Activated CD8-positive, alpha-beta T cell treated with anti-CD3 and anti-CD28 coated beads, Interleukin-2, amount 10 ng/mL, durations not matched to agents 7 days and 5 days (primary cell): ENCODE measurements around the gene MTCH1. TPM values are rescaled to one million over a fixed set of nuclear protein-coding genes. Genes with fewer than 3 reads are reported as not detected.
A peak's percentile ranks its signal among the peaks of the same experiment; 100 is the strongest.

ENCODE experiments used
- ATAC-seq: fragments of 150-1000 bp; cut with Tn5 transposase; one replicate; pipeline ENCODE4 v1.10.0; 2021; ENCODE audit warnings: moderate library complexity
- CTCF ChIA-PET: fragments of 350-600 bp; sonication (Branson Sonifier 250); formaldehyde crosslinking; loops from one replicate; lab custom pipeline; 2021; ENCODE audit warnings: antibody characterized with exemption; lab: Charles Lee
- POLR2A ChIA-PET: fragments of 350-600 bp; sonication (Branson Sonifier 250); formaldehyde crosslinking; loops from one replicate; lab custom pipeline; 2021; ENCODE audit warnings: antibody characterized with exemption; lab: Charles Lee
- DNase-seq: peaks from one replicate; pipeline ENCODE4 v3.0.0-alpha.2; 2020
- H3K27ac Mint-ChIP-seq: one replicate; pipeline ENCODE4 v1.8.0; 2021; ENCODE audit warnings: mild to moderate bottlenecking, mixed read lengths
- H3K27me3 Mint-ChIP-seq: one replicate; pipeline ENCODE4 v1.8.0; 2021; ENCODE audit warnings: low read depth, mixed read lengths
- H3K36me3 Mint-ChIP-seq: one replicate; pipeline ENCODE4 v1.8.0; 2021; ENCODE audit warnings: low read depth, mixed read lengths
- H3K4me1 Mint-ChIP-seq: one replicate; pipeline ENCODE4 v1.8.0; 2021; ENCODE audit warnings: low read depth, mixed read lengths
- H3K4me3 Mint-ChIP-seq: one replicate; pipeline ENCODE4 v1.8.0; 2021; ENCODE audit warnings: mild to moderate bottlenecking, mixed read lengths
- H3K9me3 Mint-ChIP-seq: one replicate; pipeline ENCODE4 v1.8.0; 2022; ENCODE audit warnings: mixed read lengths; ENCODE audit not compliant: insufficient read depth
- total RNA-seq, 2 experiments: library from RNA; stranded (reverse); gene quantifications; one replicate each; pipeline ENCODE4 v1.2.3, GENCODE V29; 2021

The MTCH1 gene
- total RNA-seq, 2 experiments from 2014 or later: 117 to 122 TPM

DNA sequence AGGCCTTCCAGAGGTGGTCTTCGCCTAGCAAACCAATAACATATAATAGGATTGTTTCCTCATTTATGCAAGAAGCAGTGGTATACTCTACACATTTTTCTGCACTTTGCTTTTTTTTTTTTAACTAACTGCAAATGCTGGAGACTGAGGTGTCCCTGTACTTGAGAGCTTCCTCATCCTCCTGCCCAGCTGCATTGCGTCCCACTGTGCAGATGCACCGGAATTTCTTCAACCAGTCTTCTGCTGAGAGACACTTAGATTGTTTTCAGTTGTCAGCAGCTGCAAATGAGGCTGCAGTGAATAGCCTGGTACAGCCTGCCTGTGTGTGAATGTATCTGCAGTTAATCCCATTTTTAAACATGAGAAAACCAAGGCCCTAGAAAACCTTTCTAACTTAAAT is 31.0 kb upstream of the MTCH1 start:
- no peak for ATAC-seq
- peaks cover 3% of the 10 kb centered on the region for H3K36me3 Mint-ChIP-seq

DNA sequence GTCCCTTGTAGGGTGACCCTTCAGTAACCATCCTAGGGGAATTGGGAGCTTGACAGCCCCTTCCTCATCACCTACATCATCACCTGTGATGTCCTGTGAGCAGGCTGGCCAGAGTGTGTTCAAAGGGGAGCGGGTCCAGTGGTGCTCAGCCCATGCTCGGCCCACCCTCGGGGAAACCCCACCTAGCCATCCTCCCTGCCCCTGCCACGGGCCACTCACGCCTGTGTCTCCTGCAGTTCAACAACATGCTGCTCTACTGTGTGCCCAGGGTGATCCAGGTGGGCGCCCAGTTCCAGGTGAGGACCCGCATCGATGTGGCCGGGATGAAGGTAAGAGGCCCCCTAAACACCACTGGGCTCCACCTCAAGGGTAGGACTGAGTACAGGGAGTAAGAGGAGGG is 29.5 kb upstream of the MTCH1 start:
- H3K27me3 Mint-ChIP-seq: no peaks in the 10 kb centered on the region
- DNase-seq (no peak), ATAC-seq (no peak)
- POLR2A ChIA-PET: no interaction called here
- CTCF ChIA-PET: interaction anchor here (0.8 to 20.0 kb wide), 6 partner anchors 29 to 247 kb away, joined by 3 to 584 read pairs (median 4); partner anchors contain the start of genes C6orf89, MTCH1 and PIM1
- H3K27ac Mint-ChIP-seq: peak overlapping the region; percentile 25
- H3K9me3 Mint-ChIP-seq: no peaks in the 10 kb centered on the region
- no peak overlapping the region for H3K4me3 Mint-ChIP-seq
- H3K36me3 Mint-ChIP-seq: peaks cover 1% of the 10 kb centered on the region
- H3K4me1 Mint-ChIP-seq: peaks cover 31% of the 10 kb centered on the region

More for the DNA sequence above, 31.0 kb upstream of the MTCH1 start:
- Mint-ChIP-seq H3K9me3 (no peaks in the 10 kb centered on the region), H3K27ac (no peak overlapping the region), H3K27me3 (no peaks in the 10 kb centered on the region), H3K4me1 (peaks cover 42% of the 10 kb centered on the region), H3K4me3 (no peak overlapping the region)
- ChIA-PET CTCF (interaction anchor here (0.7 to 20.0 kb wide), 31 partner anchors 11 to 1494 kb away, joined by 3 to 769 read pairs (median 26); partner anchors contain the start of genes C6orf89, FGD2, MTCH1 and PI16), POLR2A (interaction anchor here (1.3 to 2.4 kb wide), 7 partner anchors 31 to 196 kb away, joined by 4 to 27 read pairs (median 8); partner anchors contain the start of genes C6orf89 and MTCH1)
- no peak for DNase-seq

DNA sequence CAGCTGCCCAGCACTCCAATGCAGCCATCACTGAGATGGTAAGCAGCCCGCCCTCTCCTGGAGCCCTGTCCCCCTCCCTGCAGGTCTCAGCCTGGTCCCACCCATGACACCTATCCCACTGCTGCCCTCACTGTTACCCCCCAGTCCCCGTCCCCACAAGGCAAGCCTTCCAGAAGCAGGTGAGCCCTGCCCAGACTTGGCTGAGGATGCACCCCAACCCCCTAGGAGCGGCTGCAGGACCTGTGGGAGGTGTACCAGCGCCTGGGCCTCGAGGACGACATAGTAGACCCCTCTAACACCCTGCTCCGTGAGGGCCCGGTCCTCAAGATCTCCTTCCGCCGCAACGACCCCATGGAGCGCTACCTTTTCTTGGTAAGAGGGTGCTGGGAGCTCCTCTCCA is 28.7 kb upstream of the MTCH1 start:
- ATAC-seq: no peak
- H3K9me3 Mint-ChIP-seq: no peaks in the 10 kb centered on the region
- H3K36me3 Mint-ChIP-seq: peaks cover 2% of the 10 kb centered on the region
- DNase-seq: no peak
- no peak overlapping the region for H3K27ac Mint-ChIP-seq
- H3K4me3 Mint-ChIP-seq: no peak overlapping the region
- H3K4me1 Mint-ChIP-seq: peaks cover 26% of the 10 kb centered on the region
- POLR2A ChIA-PET: interaction anchor here (0.6 kb wide), 1 partner anchor 29 kb away, joined by 3 read pairs; the partner anchor contains the start of gene MTCH1
- no peaks in the 10 kb centered on the region for H3K27me3 Mint-ChIP-seq
- CTCF ChIA-PET: no interaction called here

DNA sequence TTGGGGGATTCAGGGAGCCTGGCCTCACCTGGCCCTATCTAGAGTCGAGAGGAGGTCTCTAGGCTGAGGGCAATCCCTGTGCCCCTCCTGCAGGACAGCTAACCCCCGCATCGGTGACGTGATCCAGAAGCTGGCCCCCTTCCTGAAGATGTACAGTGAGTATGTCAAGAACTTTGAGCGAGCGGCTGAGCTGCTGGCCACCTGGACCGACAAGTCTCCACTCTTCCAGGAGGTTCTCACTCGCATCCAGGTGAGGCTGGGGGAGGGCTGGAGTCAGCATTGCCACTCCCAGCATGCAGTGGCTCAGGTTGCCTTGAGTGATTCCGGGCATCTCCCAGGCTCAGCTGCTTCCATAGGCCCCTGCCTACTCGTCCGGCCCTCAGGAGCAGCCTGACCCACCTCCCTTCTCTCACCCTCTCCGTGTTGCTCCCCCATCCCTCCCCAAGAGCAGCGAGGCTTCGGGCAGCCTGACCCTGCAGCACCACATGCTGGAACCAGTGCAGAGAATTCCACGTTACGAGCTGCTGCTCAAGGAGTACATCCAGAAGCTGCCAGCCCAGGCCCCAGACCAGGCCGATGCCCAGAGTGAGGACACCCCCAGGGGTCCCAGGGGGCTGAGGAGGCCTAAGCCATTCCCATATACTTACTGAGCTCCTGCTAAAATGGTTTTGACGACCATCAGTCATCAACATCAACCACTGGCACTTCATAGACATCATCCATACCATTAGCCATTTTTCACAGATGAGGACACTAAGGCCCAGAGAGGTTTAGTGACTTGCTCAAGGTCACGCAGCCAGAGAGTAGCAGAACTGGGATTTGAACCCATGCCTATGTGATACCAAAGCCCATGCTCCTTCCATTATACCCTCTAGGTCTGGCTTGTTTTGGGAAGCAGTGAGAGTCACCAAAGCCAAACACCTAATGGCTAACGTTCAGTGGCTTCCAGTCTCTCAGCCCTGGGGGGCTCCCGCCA is 27.8 kb upstream of the MTCH1 start:
- ChIA-PET CTCF (interaction anchor here (1.4 kb wide), 2 partner anchors 12 to 197 kb away, joined by 3 read pairs; no protein-coding TSS in a partner anchor), POLR2A (no interaction called here)

DNA sequence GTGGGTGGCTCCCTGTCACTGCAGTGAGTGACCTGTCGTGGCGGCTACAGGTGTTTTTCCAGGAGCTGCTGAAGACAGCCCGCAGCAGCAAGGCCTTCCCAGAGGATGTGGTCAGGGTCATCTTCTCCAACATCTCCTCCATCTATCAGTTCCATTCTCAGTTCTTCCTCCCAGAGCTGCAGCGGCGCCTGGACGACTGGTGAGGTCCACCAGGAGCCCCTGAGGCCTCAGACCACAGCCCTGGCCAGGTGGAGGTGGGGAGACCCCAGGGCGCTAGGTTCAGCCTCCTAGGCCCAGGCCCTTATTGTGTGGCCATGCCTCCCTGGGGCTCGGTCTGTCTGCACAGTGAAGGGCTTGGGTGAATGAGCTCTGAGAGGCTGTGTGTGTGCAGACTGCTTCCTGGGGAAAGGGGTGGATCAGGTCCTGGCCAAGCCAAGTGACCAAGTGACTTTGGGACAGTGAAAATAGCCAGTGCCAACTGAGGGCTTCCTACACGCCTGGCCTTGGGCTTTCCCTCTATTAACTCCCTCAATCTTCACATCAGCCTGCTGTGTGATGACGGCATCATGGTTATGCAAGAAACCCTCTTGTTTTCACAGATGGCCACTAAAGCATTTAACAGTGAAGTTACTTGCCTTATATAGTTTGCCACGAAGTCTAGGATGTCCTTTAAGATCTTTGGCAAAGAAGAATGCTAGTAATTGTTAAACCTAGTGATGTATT is 25.8 kb upstream of the MTCH1 start:
- Mint-ChIP-seq H3K27me3 (no peaks in the 10 kb centered on the region), H3K4me3 (no peak overlapping the region), H3K36me3 (peaks cover 4% of the 10 kb centered on the region), H3K4me1 (peaks cover 19% of the 10 kb centered on the region), H3K9me3 (no peaks in the 10 kb centered on the region), H3K27ac (no peak overlapping the region)
- ChIA-PET POLR2A (no interaction called here), CTCF (interaction anchor here (1.3 to 1.4 kb wide), 3 partner anchors 10 to 199 kb away, joined by 3 read pairs; no protein-coding TSS in a partner anchor)
- DNase-seq (no peak), ATAC-seq (no peak)

More for the DNA sequence above, 27.8 kb upstream of the MTCH1 start:
- no peaks in the 10 kb centered on the region for H3K27me3 Mint-ChIP-seq
- peaks cover 17% of the 10 kb centered on the region for H3K4me1 Mint-ChIP-seq
- peaks cover 4% of the 10 kb centered on the region for H3K36me3 Mint-ChIP-seq
- DNase-seq (no peak), ATAC-seq (no peak)
- H3K27ac Mint-ChIP-seq: no peak overlapping the region
- no peaks in the 10 kb centered on the region for H3K9me3 Mint-ChIP-seq
- no peak overlapping the region for H3K4me3 Mint-ChIP-seq

DNA sequence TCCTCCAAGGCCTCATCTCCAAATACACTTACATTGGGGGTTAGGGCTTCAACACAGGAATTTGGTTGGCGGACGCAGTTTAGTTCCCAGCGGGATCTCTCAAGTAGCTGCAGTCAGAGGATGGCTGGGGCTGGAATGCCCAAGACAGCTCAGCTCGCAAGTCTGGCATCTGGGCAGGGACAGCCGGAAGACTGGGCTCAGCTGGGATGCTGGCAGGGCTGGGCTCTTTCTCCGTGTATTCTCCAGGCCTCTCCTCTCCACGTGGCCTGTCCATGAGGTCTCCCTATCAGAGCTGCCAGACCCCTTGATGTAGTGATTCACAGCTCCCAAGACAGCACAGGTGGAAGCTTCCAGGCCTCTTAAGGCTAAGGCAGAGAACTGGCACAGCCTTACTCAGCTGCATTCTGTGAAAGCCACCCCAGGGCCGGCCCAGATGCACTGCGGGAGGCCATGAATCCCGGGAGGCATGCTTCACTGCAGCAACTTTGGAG is 24.5 kb upstream of the MTCH1 start:
- DNase-seq: no peak
- Mint-ChIP-seq H3K27me3 (no peaks in the 10 kb centered on the region), H3K9me3 (no peaks in the 10 kb centered on the region), H3K36me3 (peaks cover 4% of the 10 kb centered on the region), H3K27ac (no peak overlapping the region), H3K4me1 (peaks cover 33% of the 10 kb centered on the region), H3K4me3 (no peak overlapping the region)
- CTCF ChIA-PET: interaction anchor here (1.3 to 1.4 kb wide), 2 partner anchors 125 to 200 kb away, joined by 3 read pairs; no protein-coding TSS in a partner anchor
- POLR2A ChIA-PET: no interaction called here
- no peak for ATAC-seq

DNA sequence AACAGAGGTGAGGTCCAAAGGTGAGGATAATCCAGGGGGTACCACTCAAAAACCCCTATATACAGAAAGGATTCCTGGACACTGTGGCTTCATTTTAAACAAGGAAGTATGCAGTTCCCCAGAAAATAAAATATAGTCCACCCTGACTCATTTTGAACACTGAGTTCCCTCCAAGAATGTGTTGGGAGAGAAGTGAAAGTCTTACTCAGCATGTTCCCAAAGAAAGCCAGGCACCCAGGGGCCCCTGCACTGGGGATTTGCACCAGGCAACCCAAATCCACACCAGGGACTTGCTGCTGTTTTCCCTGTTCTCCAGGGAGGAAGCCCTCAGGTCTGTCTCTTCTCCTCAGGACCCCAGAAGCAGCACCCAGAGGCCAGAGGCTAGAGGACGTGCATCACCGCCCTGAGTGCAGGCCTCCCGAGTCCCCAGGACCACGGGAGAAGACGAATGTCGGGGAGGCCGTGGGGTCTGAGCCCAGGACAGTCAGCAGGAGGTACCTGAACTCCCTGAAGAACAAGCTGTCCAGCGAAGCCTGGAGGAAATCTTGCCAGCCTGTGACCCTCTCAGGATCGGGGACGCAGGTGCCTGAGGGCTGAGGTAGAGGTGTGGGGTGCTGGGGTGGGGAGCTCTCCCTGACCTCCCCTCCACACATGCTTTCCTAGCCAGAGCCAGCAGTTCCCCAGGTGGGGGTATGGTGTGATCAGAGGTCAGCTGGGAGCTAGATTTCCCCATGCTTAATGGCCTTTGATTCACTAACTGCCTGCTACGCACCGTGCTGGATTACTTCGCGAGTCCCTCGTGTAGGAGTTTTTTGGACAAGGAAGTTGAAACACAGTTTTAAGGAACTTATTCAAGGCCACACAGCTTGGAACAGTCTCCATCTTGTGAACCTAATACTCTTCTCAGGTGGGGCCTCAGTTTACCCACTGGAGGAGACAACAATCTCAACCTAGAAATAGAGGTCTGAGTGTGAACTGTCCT is 22.8 kb upstream of the MTCH1 start:
- ChIA-PET CTCF (interaction anchor here (0.6 kb wide), 1 partner anchor 9 kb away, joined by 5 read pairs; no protein-coding TSS in a partner anchor), POLR2A (no interaction called here)
- no peak overlapping the region for H3K4me3 Mint-ChIP-seq
- H3K9me3 Mint-ChIP-seq: no peaks in the 10 kb centered on the region
- no peak overlapping the region for H3K27ac Mint-ChIP-seq
- peaks cover 35% of the 10 kb centered on the region for H3K4me1 Mint-ChIP-seq
- H3K27me3 Mint-ChIP-seq: no peaks in the 10 kb centered on the region
- DNase-seq (no peak), ATAC-seq (no peak)
- H3K36me3 Mint-ChIP-seq: peaks cover 4% of the 10 kb centered on the region

DNA sequence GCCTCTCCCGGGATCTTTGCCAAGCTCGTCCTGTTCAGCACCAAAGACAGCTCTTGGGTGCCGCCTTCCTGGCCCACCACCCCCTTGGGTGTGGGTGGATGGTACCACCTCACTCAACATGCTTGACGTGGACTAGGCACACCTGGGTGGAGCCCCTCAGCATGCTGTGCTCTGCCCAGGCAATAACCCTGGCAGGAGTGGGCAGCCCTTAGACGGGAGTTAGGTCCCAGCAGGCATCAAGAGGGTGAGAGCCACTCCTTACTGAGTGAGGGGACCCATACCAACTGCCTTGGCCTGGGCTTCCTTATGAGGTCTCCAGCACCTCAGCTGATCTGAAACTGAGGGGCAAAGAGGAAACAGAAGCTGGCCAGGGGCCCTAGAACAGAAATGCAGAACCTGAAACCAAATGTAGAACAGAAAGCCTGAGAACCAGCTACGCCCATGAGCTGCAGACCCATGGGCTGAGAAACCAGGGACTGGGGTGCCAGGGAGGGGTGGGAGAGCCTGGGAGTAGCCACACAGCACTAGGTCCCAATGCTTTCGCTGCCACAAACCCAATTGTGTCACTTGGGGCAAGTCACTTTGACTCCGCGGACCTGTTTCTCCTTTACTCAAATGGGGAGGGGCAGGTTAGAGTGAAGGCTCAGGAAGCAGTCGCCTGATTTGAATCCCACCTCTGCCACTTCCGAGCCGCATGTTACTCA is 21.5 kb upstream of the MTCH1 start:
- ChIA-PET POLR2A (interaction anchor here (1.7 to 2.4 kb wide), 2 partner anchors 11 to 21 kb away, joined by 10 to 11 read pairs; partner anchors contain the start of gene MTCH1), CTCF (interaction anchor here (0.9 to 3.5 kb wide), 7 partner anchors 11 to 248 kb away, joined by 3 to 63 read pairs (median 7); partner anchors contain the start of genes C6orf89 and PPIL1)
- peak overlapping the region; percentile 55 for H3K4me3 Mint-ChIP-seq
- H3K9me3 Mint-ChIP-seq: no peaks in the 10 kb centered on the region
- no peaks in the 10 kb centered on the region for H3K27me3 Mint-ChIP-seq
- ATAC-seq (no peak), DNase-seq (no peak)
- H3K4me1 Mint-ChIP-seq: peaks cover 35% of the 10 kb centered on the region
- H3K36me3 Mint-ChIP-seq: peaks cover 4% of the 10 kb centered on the region
- peak overlapping the region; percentile 62 for H3K27ac Mint-ChIP-seq

DNA sequence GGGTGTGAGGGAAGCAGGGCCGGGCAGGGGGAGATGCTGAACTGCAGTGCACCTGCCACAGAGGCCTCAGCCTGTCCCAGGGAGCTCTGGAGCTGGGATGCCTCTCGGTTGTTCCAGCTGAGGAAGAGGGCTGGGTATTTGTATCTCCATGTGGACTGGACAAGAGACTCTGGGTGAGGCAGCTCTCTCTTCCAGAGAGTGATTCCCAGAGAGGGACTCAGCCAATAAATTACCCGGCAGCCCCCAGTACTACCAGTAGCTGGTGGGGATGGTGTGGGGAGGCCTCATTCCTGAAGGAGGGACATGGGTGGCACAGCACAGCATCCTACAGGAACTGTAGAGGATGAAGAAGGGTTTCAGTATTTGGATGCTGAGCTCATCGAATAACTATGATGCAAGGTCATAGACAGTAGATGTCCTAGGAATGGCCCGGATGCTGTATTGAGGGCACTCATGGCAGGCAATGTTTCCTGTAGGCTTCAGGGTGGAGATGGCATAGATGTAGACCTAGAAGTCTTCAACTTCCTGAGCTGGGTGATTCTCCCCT is 20.9 kb upstream of the MTCH1 start:
- Mint-ChIP-seq H3K4me3 (peak overlapping the region; percentile 56), H3K27ac (peak overlapping the region; percentile 71), H3K36me3 (peaks cover 4% of the 10 kb centered on the region), H3K4me1 (peaks cover 35% of the 10 kb centered on the region), H3K9me3 (no peaks in the 10 kb centered on the region), H3K27me3 (peaks cover 3% of the 10 kb centered on the region)
- ChIA-PET POLR2A (interaction anchor here (1.7 to 2.4 kb wide), 2 partner anchors 11 to 21 kb away, joined by 10 to 11 read pairs; partner anchors contain the start of gene MTCH1), CTCF (interaction anchor here (0.9 to 3.5 kb wide), 11 partner anchors 12 to 248 kb away, joined by 3 to 63 read pairs (median 5); partner anchors contain the start of genes C6orf89, MTCH1 and PPIL1)
- no peak for DNase-seq
- ATAC-seq: no peak
